ENCODE results near the gene FNDC7.
A peak's percentile ranks its signal among the peaks of the same experiment; 100 is the strongest.
"Not testable (repeated sequence)": the region's sequence is repeated elsewhere in the genome, so short reads cannot be mapped to it uniquely, and the experiment has no call there.

Gene FNDC7

GRCh38 chr1:108695535-108695934, 17.2 kb upstream of the FNDC7 start:
- no peak for DNase-seq (ENCODE audit: low read depth in 1 of 2, low spot score in 1 of 2)

DNA sequence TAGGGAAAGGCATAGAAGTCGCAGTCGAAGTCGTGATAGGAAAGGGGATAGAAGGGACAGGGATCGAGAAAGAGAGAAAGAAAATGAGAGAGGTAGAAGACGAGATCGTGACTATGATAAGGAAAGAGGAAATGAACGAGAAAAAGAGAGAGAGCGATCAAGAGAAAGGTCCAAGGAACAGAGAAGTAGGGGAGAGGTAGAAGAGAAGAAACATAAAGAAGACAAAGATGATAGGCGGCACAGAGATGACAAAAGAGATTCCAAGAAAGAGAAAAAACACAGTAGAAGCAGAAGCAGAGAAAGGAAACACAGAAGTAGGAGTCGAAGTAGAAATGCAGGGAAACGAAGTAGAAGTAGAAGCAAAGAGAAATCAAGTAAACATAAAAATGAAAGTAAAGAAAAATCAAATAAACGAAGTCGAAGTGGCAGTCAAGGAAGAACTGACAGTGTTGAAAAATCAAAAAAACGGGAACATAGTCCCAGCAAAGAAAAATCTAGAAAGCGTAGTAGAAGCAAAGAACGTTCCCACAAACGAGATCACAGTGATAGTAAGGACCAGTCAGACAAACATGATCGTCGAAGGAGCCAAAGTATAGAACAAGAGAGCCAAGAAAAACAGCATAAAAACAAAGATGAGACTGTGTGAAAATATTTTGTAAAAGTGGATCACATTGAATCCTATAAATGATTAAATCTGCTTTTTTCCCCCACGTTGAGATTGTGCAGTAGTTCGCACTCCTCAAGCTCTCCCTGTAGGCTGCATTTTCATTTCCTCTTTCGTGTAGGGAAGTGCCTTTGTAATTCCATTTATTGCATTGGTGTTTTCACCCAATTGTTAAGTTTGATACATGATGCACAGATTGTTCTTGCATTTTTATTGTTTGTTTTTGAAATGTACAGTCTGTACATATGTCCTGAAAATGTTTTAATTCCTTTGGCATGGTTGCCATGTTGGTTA, 13.1 kb upstream of the FNDC7 start:
- DNase-seq (ENCODE audit: low read depth in 1 of 2, low spot score in 1 of 2) = no peak

- no peak for DNase-seq (ENCODE audit: low read depth in 1 of 2, low spot score in 1 of 2)
Measured at GRCh38 chr1:108701176-108701849, 11.4 kb upstream of the FNDC7 start.

DNA sequence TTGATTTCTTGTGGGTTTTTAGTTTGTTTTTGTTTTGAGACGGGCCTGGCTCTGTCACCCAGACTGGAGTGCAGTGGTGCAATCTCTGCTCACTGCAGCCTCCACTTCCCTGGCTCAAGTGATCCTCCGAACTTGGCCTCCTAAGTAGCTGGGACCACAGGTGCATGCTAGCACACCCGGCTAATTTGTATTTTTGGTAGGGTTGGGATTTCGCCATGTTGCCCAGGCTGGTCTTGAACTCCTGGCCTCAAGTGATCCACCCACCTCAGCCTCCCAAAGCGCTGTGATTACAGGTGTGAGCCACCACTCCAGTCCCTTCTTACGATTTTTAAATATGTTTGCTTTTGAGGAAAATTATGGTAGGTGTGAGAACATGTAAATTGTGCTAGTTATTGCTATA, 10.6 kb upstream of the FNDC7 start:
- DNase-seq (ENCODE audit: low read depth in 1 of 2, low spot score in 1 of 2) = not testable (repeated sequence)

DNA sequence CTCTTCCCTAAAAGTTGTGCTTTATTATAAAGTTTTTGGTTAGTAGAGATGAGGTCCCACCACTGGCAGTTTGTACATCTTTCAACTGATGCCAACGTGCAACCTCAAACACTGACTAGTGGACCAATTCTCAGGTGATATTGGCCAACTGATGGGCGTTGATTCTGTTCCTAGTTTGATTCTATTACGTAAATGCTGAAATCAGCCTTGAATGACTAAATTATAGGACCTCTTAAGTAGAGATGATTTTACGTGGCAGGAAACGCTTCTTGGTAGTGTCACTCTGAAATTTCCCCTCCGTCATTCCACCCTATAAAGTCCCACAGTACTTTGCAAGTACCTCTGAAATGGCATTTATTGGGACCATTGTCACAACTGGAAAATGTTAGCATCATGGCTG, 8.8 kb upstream of the FNDC7 start:
- DNase-seq (ENCODE audit: low read depth in 1 of 2, low spot score in 1 of 2) = no peak

- DNase-seq (ENCODE audit: low read depth in 1 of 2, low spot score in 1 of 2) = no peak
Measured at GRCh38 chr1:108704496-108704895, 8.2 kb upstream of the FNDC7 start.

- DNase-seq (ENCODE audit: low read depth in 1 of 2, low spot score in 1 of 2) = no peak
Measured at GRCh38 chr1:108706643-108707042, 6.1 kb upstream of the FNDC7 start.

DNA sequence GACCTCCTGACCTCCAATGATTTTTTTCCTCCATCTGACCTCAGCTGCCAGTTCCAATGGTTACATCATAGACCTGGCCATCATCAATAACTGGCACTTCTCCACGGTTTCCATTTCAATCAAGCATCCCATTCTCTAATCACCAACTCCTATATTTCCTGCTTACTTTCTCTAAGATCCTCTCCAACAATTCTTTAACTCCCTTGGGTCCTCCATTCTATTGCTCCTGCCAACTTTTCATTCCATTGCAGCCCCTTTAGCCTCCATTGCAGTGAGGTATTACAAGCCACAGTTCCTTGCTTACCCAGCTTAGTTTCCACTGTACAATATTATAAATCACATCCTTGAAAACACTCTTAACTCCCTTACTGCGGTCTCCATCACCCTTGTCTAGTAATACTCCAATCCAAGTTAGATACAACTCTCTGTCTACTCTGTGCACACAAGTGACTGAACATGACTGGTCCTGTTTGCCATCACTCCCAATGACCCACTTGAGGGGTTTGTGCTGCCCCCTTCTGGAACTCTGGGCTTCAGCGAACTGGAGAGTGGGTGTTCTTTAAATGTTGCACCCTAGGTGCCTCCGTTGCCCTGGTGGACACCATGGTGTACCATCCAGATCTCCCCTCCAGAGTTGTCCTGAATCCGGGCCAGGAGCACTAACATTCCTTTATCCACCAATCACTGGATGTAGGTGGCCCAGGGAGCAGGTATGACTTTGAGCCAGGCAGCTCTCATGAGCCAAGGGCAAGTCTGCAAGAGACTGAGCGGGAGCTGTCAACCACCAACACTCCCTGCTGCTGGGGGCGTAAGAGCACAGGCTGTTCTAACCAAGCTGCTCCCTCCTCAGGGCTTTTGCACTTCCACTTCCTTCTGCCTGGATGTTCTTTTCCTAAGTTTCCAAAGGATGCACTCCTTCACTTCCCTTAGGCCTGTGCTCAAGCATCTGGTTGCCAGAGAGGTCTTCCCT, 3.7 kb upstream of the FNDC7 start:
- DNase-seq (ENCODE audit: low read depth in 1 of 2, low spot score in 1 of 2) = peak in 1 of 2 donors; percentile 35

DNA sequence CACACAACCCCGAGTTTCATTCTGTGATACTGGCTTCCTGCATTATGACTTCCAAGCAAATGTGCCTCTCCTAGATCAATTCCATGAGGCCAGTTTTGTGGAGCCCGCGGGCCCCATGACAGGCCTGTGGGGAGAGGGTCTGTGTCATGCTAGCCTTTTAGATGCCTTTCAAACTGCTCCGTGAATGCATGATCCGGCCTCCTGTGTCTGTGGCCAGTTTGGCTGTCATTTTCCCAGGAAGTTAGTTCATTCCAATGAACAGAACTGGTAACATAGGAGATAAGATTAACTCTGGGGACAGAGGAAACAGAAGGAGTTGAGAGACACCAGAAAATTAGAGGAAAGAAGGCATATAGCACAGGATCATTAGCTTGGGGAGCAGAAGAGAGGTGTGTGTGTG, 3.2 kb downstream of the FNDC7 start:
- no peak for DNase-seq (ENCODE audit: low read depth in 1 of 2, low spot score in 1 of 2)

GRCh38 chr1:108716437-108717230, 3.9 kb downstream of the FNDC7 start:
- DNase-seq (ENCODE audit: low read depth in 1 of 2, low spot score in 1 of 2) = no peak

DNA sequence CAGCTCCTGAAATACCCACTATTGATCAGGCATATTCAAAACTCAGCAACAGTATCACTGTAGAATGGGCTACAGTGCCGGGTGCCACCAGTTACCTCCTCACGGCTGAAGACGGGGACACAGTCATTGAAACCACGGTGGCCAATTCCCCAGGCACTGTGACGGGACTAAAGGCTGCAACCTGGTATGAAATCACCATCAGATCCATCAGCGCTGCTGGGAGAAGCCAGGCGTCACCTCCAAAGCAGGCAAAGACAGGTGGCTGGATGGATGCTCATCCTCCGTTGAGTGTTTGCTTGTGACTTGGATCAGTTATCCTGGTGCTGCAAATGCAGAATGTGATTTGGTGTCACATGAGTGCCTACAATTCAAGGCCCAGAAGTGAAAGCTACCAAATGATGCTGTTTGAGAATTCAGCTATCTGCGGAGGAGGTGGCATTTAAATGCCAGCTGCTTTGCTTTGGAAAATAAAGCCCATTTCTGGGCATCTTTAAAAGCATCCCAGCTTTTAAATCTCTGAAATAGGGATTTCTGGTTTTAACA, 5.1 kb downstream of the FNDC7 start:
- no peak for DNase-seq (ENCODE audit: low read depth in 1 of 2, low spot score in 1 of 2)

- no peak for DNase-seq (ENCODE audit: low read depth in 1 of 2, low spot score in 1 of 2)
Measured at GRCh38 chr1:108718927-108719655, 6.4 kb downstream of the FNDC7 start.

DNA sequence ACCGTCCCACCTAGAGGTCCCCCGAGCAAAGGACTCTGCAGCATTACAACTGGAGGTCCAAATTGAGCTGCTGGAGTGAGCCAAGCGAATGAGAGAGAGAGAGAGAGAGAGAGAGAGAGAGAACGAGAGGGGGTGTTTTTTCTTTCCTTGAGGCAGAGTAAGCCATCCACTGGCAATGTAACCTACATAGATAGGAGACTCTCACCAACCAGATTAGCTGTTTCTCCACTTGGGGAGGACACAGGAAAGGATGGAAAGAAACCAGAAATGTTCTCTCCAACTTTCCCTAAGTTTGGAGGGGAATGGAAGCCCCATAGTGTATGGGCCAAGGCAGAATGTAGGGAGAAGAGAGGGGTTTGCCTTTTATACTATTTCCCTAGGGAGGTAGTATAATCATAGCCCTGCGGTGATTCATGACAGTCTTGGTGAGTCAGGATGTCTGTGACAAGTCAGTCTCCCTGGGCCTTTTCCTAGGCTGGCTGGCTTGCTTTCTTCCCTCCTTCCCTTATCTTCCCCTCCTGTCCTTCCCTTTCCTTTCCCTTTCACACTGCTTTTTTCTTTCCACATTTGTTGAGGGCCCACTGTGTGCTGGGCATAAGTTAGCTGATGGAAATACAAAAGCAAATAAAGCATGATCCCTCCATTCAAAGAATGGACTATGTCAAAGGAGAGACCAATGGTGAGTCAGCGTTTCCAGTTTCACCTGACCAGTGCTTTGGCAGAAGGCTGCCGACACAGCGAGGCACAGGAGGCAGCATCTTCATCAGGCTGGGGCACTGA, 7.1 kb downstream of the FNDC7 start:
- no peak for DNase-seq (ENCODE audit: low read depth in 1 of 2, low spot score in 1 of 2)

DNA sequence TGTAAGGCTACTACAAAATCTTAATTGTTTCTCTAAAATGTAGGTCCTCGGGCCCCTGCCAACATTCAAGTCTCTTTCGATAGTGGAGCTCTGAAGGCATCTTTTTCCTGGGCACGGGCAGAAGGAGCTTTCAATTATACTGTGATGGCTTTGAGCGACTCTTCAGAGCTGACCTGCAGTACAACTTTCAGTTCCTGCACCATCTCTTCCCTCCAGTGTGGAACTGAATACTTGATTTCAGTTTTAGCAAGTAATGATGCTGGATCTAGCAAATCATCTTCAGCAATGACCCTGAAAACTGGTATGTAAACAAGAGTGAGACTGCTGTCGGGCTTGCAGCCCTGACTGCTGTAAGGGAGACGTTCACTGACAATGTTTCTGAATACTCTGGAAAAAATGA, 9.6 kb downstream of the FNDC7 start:
- no peak for DNase-seq (ENCODE audit: low read depth in 1 of 2, low spot score in 1 of 2)

DNA sequence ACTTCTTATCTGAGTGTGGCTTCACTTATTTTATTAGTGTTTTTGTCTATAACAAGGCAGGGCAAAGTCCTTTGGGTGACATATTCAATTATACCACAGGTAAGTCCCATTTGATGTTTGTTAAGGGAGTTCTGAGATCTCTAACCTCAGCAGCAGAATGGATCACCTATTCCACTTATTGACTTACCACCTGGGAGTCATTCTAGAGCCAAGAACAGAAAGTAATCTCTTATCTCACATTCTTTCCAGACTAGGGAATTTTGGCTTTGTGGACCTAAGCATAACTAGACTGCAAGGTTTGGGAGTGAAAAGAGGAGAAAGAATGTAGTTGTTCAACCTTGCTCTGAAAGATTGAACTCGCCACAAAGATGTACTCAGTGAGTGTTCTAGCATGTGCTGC, 13.2 kb downstream of the FNDC7 start:
- no peak for DNase-seq (ENCODE audit: low read depth in 1 of 2, low spot score in 1 of 2)

DNA sequence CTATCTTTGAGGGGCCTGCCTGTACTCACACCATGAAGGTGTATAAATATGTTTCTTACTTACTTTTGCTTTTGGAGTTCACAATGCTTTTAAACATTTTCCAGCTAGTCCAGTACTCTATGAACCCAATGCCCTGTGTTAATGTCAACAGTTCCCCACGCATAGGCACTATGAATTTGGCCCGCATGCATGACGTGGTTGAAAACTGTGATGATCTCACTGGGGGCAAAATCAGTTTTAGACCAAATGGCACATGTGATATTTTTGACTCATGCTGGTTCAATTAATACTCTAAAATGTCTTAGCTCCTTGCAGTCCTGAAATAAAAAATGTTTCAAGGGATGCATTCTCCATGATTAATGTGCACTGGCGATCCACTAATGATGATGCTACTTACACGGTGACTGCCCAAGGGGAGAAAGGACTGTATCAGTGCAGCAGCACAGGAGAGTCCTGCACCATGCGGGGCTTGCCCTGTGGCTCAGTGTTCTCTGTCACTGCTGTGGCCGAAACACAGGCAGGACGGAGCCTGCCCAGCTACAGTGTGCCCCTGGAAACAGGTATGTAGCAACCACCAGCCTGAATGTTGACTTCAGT, 15.7 kb downstream of the FNDC7 start:
- no peak for DNase-seq (ENCODE audit: low read depth in 1 of 2, low spot score in 1 of 2)

DNA sequence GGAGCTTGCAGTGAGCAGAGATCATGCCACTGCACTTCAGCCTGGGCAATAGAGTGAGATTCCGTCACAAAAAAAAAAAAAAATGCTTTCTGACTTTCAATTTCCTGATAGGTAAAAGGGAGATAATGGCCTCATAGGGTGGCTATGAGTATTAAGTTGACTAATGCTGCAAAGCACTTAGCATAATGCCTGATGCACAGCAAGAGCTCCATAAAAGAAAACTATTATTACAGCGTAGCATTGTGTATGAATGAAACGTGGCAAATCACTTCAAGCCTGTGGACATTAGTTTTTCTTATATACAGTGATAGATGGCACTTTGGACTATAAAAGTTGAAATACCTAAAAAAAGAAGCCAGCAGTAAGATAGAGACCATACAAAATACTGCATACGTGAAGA, 16.8 kb downstream of the FNDC7 start:
- no peak for DNase-seq (ENCODE audit: low read depth in 1 of 2, low spot score in 1 of 2)

GRCh38 chr1:108732398-108732797, 19.7 kb downstream of the FNDC7 start:
- no peak for DNase-seq (ENCODE audit: low read depth in 1 of 2, low spot score in 1 of 2)
